Measurements from ENCODE around the gene KCNC4.

DNA sequence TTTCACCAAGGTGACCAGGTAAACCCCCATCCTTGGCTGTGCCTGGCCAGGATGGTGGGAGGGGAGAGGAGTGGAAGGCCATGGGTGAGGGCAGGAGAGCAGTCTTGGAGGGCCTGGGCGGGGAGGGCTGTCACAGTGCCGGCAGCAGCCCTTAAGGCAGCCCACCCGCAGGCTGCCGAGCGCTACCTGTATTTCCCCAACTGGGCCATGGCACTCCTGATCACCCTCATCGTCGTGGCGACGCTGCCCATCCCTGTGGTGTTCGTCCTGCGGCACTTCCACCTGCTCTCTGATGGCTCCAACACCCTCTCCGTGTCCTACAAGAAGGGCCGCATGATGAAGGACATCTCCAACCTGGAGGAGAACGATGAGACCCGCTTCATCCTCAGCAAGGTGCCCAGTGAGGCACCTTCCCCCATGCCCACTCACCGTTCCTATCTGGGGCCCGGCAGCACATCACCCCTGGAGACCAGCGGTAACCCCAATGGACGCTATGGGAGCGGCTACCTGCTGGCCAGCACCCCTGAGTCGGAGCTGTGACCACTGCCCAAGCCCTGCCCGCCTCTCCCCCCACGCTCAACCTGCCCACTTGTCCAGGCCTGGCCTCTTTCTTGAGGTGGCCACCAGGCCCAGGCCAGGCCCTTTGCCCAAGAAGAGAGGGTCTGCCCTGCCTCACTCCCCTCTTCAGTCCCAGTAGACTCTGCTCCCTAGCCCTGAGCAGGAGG is 12.0 kb upstream of the KCNC4 start:
- TF ChIP-seq POLR2A (IDR thresholded peaks at IDR 0.05) (no peak), CTCF (IDR thresholded peaks at IDR 0.05) (no peak)

Data from body of pancreas (tissue), 4 donors.